Body of pancreas (tissue), 4 donors: ENCODE data around the gene MMP23B. TPM values are rescaled to one million over a fixed set of nuclear protein-coding genes. Genes with fewer than 3 reads are reported as not detected.
"Not testable (repeated sequence)": the region's sequence is repeated elsewhere in the genome, so short reads cannot be mapped to it uniquely, and the experiment has no call there.

Experiments
- ATAC-seq: fragments of 150-250 bp; one replicate; pipeline ENCODE4 v1.9.1; 2016
- DNase-seq, 4 donors: peaks; one replicate each; pipeline ENCODE4 v3.0.0-alpha.2; 2019
- H3K27ac ChIP-seq, 4 donors: fragments of 200-600 bp; sonication (generic); 1 replicate in 3 of 4; 2 replicates in 1 of 4; pipeline versions ENCODE4 v1.5.1 to v1.6.1; 2016 to 2019; ENCODE audit warnings: mild to moderate bottlenecking in 1 of 4, mixed read lengths in 1 of 4, moderate library complexity in 1 of 4
- H3K27me3 ChIP-seq, 2 donors: fragments of 200-600 bp; sonication (generic); one replicate each; pipeline ENCODE4 v1.6.0; 2016; ENCODE audit warnings: mild to moderate bottlenecking in 1 of 2
- H3K36me3 ChIP-seq, 2 donors: fragments of 200-600 bp; sonication (generic); replicated peaks in 1 of 2; 2 replicates each; pipeline ENCODE4 v1.5.1; 2016; ENCODE audit warnings: low read depth in 2 of 2; ENCODE audit not compliant: insufficient read depth in 1 of 2
- H3K4me1 ChIP-seq: fragments of 200-600 bp; sonication (generic); one replicate; pipeline ENCODE4 v1.6.0; 2016
- H3K4me3 ChIP-seq, 2 donors: fragments of 200-600 bp; sonication (generic); 1 replicate in 1 of 2; 2 replicates in 1 of 2; pipeline ENCODE4 v1.5.1; 2016 to 2019
- H3K9me3 ChIP-seq, 3 donors: fragments of 200-600 bp; sonication (generic); 1 replicate in 2 of 3; 2 replicates in 1 of 3; pipeline ENCODE4 v1.5.1; 2016
- CTCF ChIP-seq, 7 experiments: fragments of 450-650 bp in 4 of 7; fragments of 200-600 bp in 3 of 7; sonication (generic) in 3 of 7; IDR thresholded peaks; one replicate each; pipeline ENCODE4 v1.5.1; 2016 to 2019; ENCODE audit warnings: antibody characterized with exemption in 7 of 7
- POLR2A ChIP-seq, 3 donors: fragments of 450-650 bp; IDR thresholded peaks; one replicate each; pipeline ENCODE4 v1.6.1; 2016; ENCODE audit warnings: antibody characterized with exemption in 3 of 3, mild to moderate bottlenecking in 2 of 3
- WGBS, 2 donors: methylation state at CpG; one replicate each; pipeline ENCODE4 v1.1.5; 2017; 5-methylcytosine and 5-hydroxymethylcytosine counted together
- intact Hi-C: fragments of 100-400 bp; cut with DNase I; formaldehyde crosslinking; loops from one replicate; pipeline ENCODE4 v1.15.1; 2023
- total RNA-seq, 2 donors: library from RNA; depleted of rRNA; stranded (reverse); fragments of >200 nt; gene quantifications; one replicate each; pipeline ENCODE4 v1.1.0, GENCODE V29; 2016

MMP23B gene
- total RNA-seq, 2 donors from 2014 or later, result 0.99 to 1.8 TPM

GRCh38 chr1:1670866-1671265 is 38.9 kb downstream of the MMP23B start:
- no peaks in the 10 kb centered on the region for H3K27me3 ChIP-seq
- no peaks in the 10 kb centered on the region for H3K9me3 ChIP-seq
- TF ChIP-seq CTCF (IDR thresholded peaks at IDR 0.05), result no peak
- no peak for TF ChIP-seq POLR2A (IDR thresholded peaks at IDR 0.05)
- intact Hi-C loops, result no loop called here
- no peak overlapping the region for H3K27ac ChIP-seq
- WGBS, 2 donors, result 93 to 96% methylated on average over 11 to 24 of the region's 24 CpGs
- no peaks in the 10 kb centered on the region for H3K4me1 ChIP-seq
- DNase-seq (no peak), ATAC-seq (no peak)
- H3K4me3 ChIP-seq, result no peak overlapping the region
- peaks cover 0 to 10% of the 10 kb centered on the region in 2 donors for H3K36me3 ChIP-seq

- no peak for DNase-seq
- intact Hi-C loops, result no loop called here
- TF ChIP-seq POLR2A (IDR thresholded peaks at IDR 0.05) (no peak), CTCF (IDR thresholded peaks at IDR 0.05) (no peak)
Observed at GRCh38 chr1:1671365-1672119, 39.6 kb downstream of the MMP23B start.

GRCh38 chr1:1672181-1672965 is 40.4 kb downstream of the MMP23B start:
- H3K9me3 ChIP-seq, result no peaks in the 10 kb centered on the region
- 90 to 92% methylated on average over 19 to 24 of the region's 25 CpGs for WGBS, 2 donors
- DNase-seq, result no peak
- no peaks in the 10 kb centered on the region for H3K27me3 ChIP-seq
- peaks cover 0 to 4% of the 10 kb centered on the region in 2 donors for H3K36me3 ChIP-seq
- H3K4me1 ChIP-seq, result no peaks in the 10 kb centered on the region
- H3K4me3 ChIP-seq, result no peak overlapping the region
- no peak overlapping the region for H3K27ac ChIP-seq
- TF ChIP-seq CTCF (IDR thresholded peaks at IDR 0.05) (no peak), POLR2A (IDR thresholded peaks at IDR 0.05) (no peak)
- no peak for ATAC-seq
- intact Hi-C loops, result no loop called here

More at GRCh38 chr1:1671365-1672119, 39.6 kb downstream of the MMP23B start:
- no peak overlapping the region for H3K4me3 ChIP-seq
- no peaks in the 10 kb centered on the region for H3K4me1 ChIP-seq
- ATAC-seq, result no peak
- no peaks in the 10 kb centered on the region for H3K9me3 ChIP-seq
- no peak overlapping the region for H3K27ac ChIP-seq
- peaks cover 0 to 5% of the 10 kb centered on the region in 2 donors for H3K36me3 ChIP-seq
- no peaks in the 10 kb centered on the region for H3K27me3 ChIP-seq
- WGBS, 2 donors, result 80 to 84% methylated on average over 21 to 27 of the region's 27 CpGs

- DNase-seq, ATAC-seq, H3K4me3 ChIP-seq, H3K9me3 ChIP-seq, H3K27me3 ChIP-seq, intact Hi-C loops, H3K36me3 ChIP-seq, H3K27ac ChIP-seq: not testable (repeated sequence)
- peaks cover 13% of the 10 kb centered on the region for H3K4me1 ChIP-seq
- 81 to 86% methylated on average over 9 to 14 of the region's 21 CpGs for WGBS, 2 donors
Observed at GRCh38 chr1:1674806-1675205, 42.8 kb downstream of the MMP23B start.

- not testable (repeated sequence) for DNase-seq, ATAC-seq
Observed at GRCh38 chr1:1675218-1675617, 43.2 kb downstream of the MMP23B start.

GRCh38 chr1:1676087-1676486 is 44.1 kb downstream of the MMP23B start:
- H3K4me1 ChIP-seq, result peaks cover 20% of the 10 kb centered on the region
- intact Hi-C loops, H3K36me3 ChIP-seq, ATAC-seq, H3K9me3 ChIP-seq, H3K27me3 ChIP-seq, H3K4me3 ChIP-seq, H3K27ac ChIP-seq, DNase-seq: not testable (repeated sequence)
- WGBS, 2 donors, result no CpG with 5 or more reads among the region's 21 CpGs

More at GRCh38 chr1:1675218-1675617, 43.2 kb downstream of the MMP23B start:
- H3K27me3 ChIP-seq, H3K9me3 ChIP-seq, intact Hi-C loops, H3K4me3 ChIP-seq, H3K27ac ChIP-seq, H3K36me3 ChIP-seq: not testable (repeated sequence)
- peaks cover 13% of the 10 kb centered on the region for H3K4me1 ChIP-seq
- no CpG with 5 or more reads among the region's 18 CpGs for WGBS, 2 donors
